BJ (cell line): ENCODE data around the gene MYH10. TPM values are rescaled to one million over a fixed set of nuclear protein-coding genes. Genes with fewer than 3 reads are reported as not detected.
"Not testable (repeated sequence)": the region's sequence is repeated elsewhere in the genome, so short reads cannot be mapped to it uniquely, and the experiment has no call there.

Experiments used
- CTCF ChIA-PET: fragments of 350-600 bp; formaldehyde crosslinking; extraction: SDS; loops from one replicate; lab custom pipeline; 2021; ENCODE audit warnings: antibody characterized with exemption, inconsistent platforms; lab: Yijun Ruan, JAX
- POLR2A ChIA-PET: fragments of 300-600 bp; sonication (Branson Sonifier 250); formaldehyde crosslinking; extraction: SDS; loops from one replicate; lab custom pipeline; 2021; ENCODE audit warnings: antibody characterized with exemption; lab: Charles Lee
- DNase-seq: peaks from one replicate; pipeline ENCODE4 v3.0.0-alpha.2; 2011; ENCODE audit warnings: low read depth
- H3K27me3 ChIP-seq: 2 replicates; pipeline ENCODE4 v1.6.0; 2011; ENCODE audit warnings: low read length; ENCODE audit not compliant: control insufficient read depth, insufficient read depth
- H3K36me3 ChIP-seq: 2 replicates; pipeline ENCODE4 v1.5.1; 2011; ENCODE audit warnings: low read length; ENCODE audit not compliant: control insufficient read depth, insufficient read depth
- H3K4me3 ChIP-seq: 2 replicates; pipeline ENCODE4 v1.5.1; 2011; ENCODE audit warnings: low read depth, mild to moderate bottlenecking, control low read depth, low read length
- polyA plus RNA-seq: library from polyadenylated mRNA; depleted of rRNA; stranded (reverse); fragments of >200 nt; gene quantifications from 2 replicates; pipeline ENCODE4 v1.2.3, GENCODE V29; 2011
- TF ChIP-seq, protein P1 (sequence below): IDR thresholded peaks from 2 replicates; pipeline ENCODE4 v1.5.1; 2011; ENCODE audit warnings: low read depth, mild to moderate bottlenecking, control low read depth, inconsistent platforms, low read length, moderate library complexity; ENCODE audit not compliant: insufficient read depth

The MYH10 gene
- polyA plus RNA-seq, 1 experiment = 62.1 TPM

GRCh38 chr17:8664456-8665126, 34.1 kb upstream of the MYH10 start:
- TF ChIP-seq, protein P1, sequence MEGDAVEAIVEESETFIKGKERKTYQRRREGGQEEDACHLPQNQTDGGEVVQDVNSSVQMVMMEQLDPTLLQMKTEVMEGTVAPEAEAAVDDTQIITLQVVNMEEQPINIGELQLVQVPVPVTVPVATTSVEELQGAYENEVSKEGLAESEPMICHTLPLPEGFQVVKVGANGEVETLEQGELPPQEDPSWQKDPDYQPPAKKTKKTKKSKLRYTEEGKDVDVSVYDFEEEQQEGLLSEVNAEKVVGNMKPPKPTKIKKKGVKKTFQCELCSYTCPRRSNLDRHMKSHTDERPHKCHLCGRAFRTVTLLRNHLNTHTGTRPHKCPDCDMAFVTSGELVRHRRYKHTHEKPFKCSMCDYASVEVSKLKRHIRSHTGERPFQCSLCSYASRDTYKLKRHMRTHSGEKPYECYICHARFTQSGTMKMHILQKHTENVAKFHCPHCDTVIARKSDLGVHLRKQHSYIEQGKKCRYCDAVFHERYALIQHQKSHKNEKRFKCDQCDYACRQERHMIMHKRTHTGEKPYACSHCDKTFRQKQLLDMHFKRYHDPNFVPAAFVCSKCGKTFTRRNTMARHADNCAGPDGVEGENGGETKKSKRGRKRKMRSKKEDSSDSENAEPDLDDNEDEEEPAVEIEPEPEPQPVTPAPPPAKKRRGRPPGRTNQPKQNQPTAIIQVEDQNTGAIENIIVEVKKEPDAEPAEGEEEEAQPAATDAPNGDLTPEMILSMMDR = no peak
- CTCF ChIA-PET = interaction anchor here (1.0 kb wide), 1 partner anchor 15 kb away, joined by 3 read pairs; no protein-coding TSS in a partner anchor

DNA sequence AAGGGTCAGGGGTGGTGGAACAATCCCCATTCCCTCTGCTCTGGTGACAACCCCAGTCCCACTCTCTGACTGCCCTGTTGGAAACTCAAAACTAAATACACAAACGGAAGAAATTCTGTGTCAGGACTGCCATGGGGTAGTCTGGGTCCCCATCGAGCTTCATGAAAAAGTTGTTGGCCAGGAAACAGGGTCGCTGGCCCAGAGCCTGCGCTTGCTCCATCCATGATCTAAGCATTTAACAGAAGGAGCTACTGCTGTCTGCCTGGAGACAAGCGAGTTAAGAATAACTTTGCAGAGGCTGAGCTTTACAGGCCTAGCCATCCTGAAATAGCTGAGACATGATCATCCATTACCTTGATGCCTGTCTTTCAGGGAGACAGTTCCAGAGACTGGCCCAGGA, 32.4 kb upstream of the MYH10 start:
- H3K27me3 ChIP-seq = peaks cover 3% of the 10 kb centered on the region
- no peak overlapping the region for H3K4me3 ChIP-seq
- TF ChIP-seq, protein P1 = no peak
- no peaks in the 10 kb centered on the region for H3K36me3 ChIP-seq
- ChIA-PET CTCF (interaction anchor here (1.5 kb wide), 1 partner anchor 83 kb away, joined by 5 read pairs; no protein-coding TSS in a partner anchor), POLR2A (no interaction called here)
- DNase-seq = no peak

More at GRCh38 chr17:8664456-8665126, 34.1 kb upstream of the MYH10 start:
- Histone ChIP-seq H3K4me3 (no peak overlapping the region), H3K36me3 (no peaks in the 10 kb centered on the region), H3K27me3 (no peaks in the 10 kb centered on the region; the same call in 1 of the 2 replicates)
- no peak for DNase-seq
- POLR2A ChIA-PET = interaction anchor here (0.6 kb wide), 2 partner anchors 57 to 107 kb away, joined by 3 to 7 read pairs; no protein-coding TSS in a partner anchor

GRCh38 chr17:8662076-8662831, 31.7 kb upstream of the MYH10 start:
- TF ChIP-seq, protein P1 = no peak
- no peak overlapping the region for H3K4me3 ChIP-seq
- no peak for DNase-seq
- ChIA-PET CTCF (interaction anchor here (1.5 kb wide), 2 partner anchors 13 to 84 kb away, joined by 4 to 5 read pairs; no protein-coding TSS in a partner anchor), POLR2A (no interaction called here)
- H3K36me3 ChIP-seq = no peaks in the 10 kb centered on the region
- H3K27me3 ChIP-seq = peaks cover 3% of the 10 kb centered on the region

DNA sequence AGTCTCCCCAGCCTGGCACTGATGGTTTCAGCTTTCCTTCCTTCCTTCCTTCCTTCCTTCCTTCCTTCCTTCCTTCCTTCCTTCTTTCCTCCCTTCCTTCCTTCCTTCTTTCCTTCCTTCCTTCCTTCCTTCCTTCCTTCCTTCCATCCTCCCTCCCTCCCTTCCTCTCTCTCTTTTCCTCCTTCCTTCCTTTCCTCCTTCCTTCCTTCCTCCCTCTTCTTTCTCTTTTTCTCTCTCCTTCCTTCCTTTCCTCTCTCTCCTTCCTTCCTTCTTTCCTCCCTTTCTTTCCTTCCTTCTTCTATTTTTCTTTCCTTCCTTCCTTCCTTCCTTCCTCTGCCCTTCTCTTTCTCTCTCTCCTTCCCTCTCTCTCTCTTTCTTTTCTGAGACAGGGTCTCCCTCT, 30.2 kb upstream of the MYH10 start:
- POLR2A ChIA-PET, H3K4me3 ChIP-seq, H3K27me3 ChIP-seq, DNase-seq, H3K36me3 ChIP-seq: not testable (repeated sequence)
- CTCF ChIA-PET = interaction anchor here (1.0 kb wide), 1 partner anchor 10 kb away, joined by 5 read pairs; no protein-coding TSS in a partner anchor

- H3K4me3 ChIP-seq = no peak overlapping the region
- no peak for DNase-seq
- TF ChIP-seq, protein P1 = no peak
- H3K36me3 ChIP-seq = no peaks in the 10 kb centered on the region
- ChIA-PET CTCF (interaction anchor here (1.0 kb wide), 1 partner anchor 12 kb away, joined by 3 read pairs; no protein-coding TSS in a partner anchor), POLR2A (no interaction called here)
- peaks cover 5% of the 10 kb centered on the region for H3K27me3 ChIP-seq
Measured at GRCh38 chr17:8659758-8660410, 29.4 kb upstream of the MYH10 start.
